Thymus (tissue), 11 donors: ENCODE data around the gene ASXL1. TPM values are rescaled to one million over a fixed set of nuclear protein-coding genes. Genes with fewer than 3 reads are reported as not detected.
A peak's percentile ranks its signal among the peaks of the same experiment; 100 is the strongest.
"Not testable (repeated sequence)": the region's sequence is repeated elsewhere in the genome, so short reads cannot be mapped to it uniquely, and the experiment has no call there.

Source experiments
- DNase-seq, 9 donors: peaks; one replicate each; pipeline ENCODE4 v3.0.0-alpha.2; 2013; ENCODE audit warnings: low spot score in 9 of 9, low read depth in 6 of 9, missing footprints in 1 of 9
- H3K27ac ChIP-seq, 2 donors: one replicate each; pipeline ENCODE4 v1.5.1; 2013; ENCODE audit warnings: control low read depth in 1 of 2, low read depth in 1 of 2, low read length in 1 of 2, mild to moderate bottlenecking in 1 of 2, moderate library complexity in 1 of 2
- H3K27me3 ChIP-seq, 2 donors: one replicate each; pipeline ENCODE4 v1.5.1; 2013; ENCODE audit warnings: low read length in 1 of 2; ENCODE audit not compliant: control insufficient read depth in 2 of 2, insufficient read depth in 1 of 2
- H3K36me3 ChIP-seq, 2 donors: one replicate each; pipeline ENCODE4 v1.5.1; 2013; ENCODE audit warnings: low read length in 1 of 2, mild to moderate bottlenecking in 1 of 2, moderate library complexity in 1 of 2; ENCODE audit not compliant: control insufficient read depth in 2 of 2, insufficient read depth in 2 of 2
- H3K4me1 ChIP-seq, 2 donors: one replicate each; pipeline ENCODE4 v1.5.1; 2013; ENCODE audit warnings: low read length in 2 of 2; ENCODE audit not compliant: control insufficient read depth in 2 of 2, insufficient read depth in 2 of 2
- H3K4me3 ChIP-seq, 2 donors: one replicate each; pipeline ENCODE4 v1.5.1; 2013; ENCODE audit warnings: low read length in 2 of 2, control low read depth in 1 of 2, mild to moderate bottlenecking in 1 of 2
- H3K9me3 ChIP-seq, 2 donors: one replicate each; pipeline ENCODE4 v1.5.1; 2013; ENCODE audit warnings: low read length in 1 of 2, mild to moderate bottlenecking in 1 of 2; ENCODE audit not compliant: control insufficient read depth in 2 of 2, insufficient read depth in 1 of 2
- WGBS: extraction: QIAGEN DNeasy Blood & Tissue Kit; methylation state at CpG from one replicate; pipeline ENCODE4 v1.1.7; 2013; 5-methylcytosine and 5-hydroxymethylcytosine counted together
- polyA plus RNA-seq: library from polyadenylated mRNA; stranded (reverse); fragments of 200-250 nt; gene quantifications from one replicate; pipeline ENCODE4 v1.2.3, GENCODE V29; 2013
- total RNA-seq: library from RNA; stranded (reverse); fragments of 120-200 nt; gene quantifications from one replicate; pipeline ENCODE4 v1.2.4, GENCODE V29; 2013
- donor health status: healthy.

ASXL1 gene
- total and polyA plus RNA-seq, 2 donors = 34.8 to 40.0 TPM

DNA sequence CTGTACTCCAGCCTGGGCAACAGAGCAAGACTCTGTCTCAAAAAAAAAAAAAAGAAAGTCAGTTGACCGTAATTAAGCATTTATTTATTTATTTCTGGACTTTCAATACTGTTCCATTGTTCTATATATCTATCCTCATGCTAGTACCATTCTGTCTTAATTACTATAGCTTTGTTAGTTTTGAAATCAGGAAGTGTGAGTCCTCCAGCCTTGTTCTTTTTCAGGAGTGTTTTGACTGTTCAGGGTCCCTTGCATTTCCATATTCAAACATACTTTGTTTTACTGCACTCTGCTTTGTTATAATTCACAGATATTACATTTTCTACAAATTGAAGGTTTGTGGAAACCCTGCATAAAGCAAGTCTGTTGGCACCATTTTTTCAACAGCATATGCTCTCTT is 36.7 kb upstream of the ASXL1 start:
- Histone ChIP-seq H3K4me3 (no peak overlapping the region), H3K27me3 (no peaks in the 10 kb centered on the region), H3K27ac (no peak overlapping the region), H3K4me1 (no peaks in the 10 kb centered on the region), H3K36me3 (peaks cover 9 to 19% of the 10 kb centered on the region in 2 donors), H3K9me3 (no peaks in the 10 kb centered on the region)
- WGBS = 96% methylated on average over 1 of the region's 1 CpG
- DNase-seq = peak in 2 of 9 donors; percentile 5 to 25

DNA sequence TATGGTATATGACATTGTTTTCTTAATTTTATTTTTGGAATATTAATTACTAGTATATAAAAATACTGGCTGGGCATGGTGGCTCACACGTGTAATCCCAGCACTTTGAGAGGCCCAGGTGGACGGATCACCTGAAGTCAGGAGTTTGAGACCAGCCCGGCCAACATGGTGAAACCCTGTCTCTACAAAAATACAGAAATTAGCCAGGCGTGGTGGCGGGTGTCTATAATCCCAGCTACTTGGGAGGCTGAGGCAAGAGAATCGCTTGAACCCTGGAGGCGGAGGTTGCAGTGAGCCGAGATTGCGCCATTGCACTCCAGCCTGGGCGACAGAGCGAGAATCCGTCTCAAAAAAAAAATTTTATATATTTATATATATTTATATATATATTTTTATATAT is 35.9 kb upstream of the ASXL1 start:
- H3K27me3 ChIP-seq = not testable (repeated sequence)
- WGBS = 98% methylated on average over 12 of the region's 12 CpGs

DNA sequence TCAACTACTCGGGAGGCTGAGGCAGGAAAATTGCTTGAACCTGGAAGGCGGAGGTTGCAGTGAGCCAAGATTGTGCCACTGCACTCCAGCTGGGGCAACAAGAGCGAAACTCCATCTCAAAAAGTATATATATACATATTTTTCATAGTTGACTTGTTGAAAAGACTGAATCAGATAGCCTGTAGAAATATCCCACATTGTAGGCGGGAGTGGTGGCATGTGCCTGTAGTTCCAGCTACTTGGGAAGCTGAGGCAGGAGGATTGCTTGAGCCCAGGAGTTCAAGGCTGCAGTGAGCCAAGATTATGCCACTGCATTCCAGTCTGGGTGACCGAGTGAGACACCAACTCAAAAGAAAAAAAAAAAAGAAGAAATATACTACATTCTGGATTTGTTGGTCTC is 34.4 kb upstream of the ASXL1 start:
- not testable (repeated sequence) for H3K36me3 ChIP-seq, H3K27ac ChIP-seq, H3K4me1 ChIP-seq, DNase-seq, H3K27me3 ChIP-seq, H3K9me3 ChIP-seq, H3K4me3 ChIP-seq
- WGBS = 96% methylated on average over 5 of the region's 5 CpGs

More for the DNA sequence above, 35.9 kb upstream of the ASXL1 start:
- H3K4me1 ChIP-seq, H3K27ac ChIP-seq, H3K4me3 ChIP-seq, H3K9me3 ChIP-seq, DNase-seq: not testable (repeated sequence)
- H3K36me3 ChIP-seq = peaks cover 1 to 15% of the 10 kb centered on the region in 2 donors

DNA sequence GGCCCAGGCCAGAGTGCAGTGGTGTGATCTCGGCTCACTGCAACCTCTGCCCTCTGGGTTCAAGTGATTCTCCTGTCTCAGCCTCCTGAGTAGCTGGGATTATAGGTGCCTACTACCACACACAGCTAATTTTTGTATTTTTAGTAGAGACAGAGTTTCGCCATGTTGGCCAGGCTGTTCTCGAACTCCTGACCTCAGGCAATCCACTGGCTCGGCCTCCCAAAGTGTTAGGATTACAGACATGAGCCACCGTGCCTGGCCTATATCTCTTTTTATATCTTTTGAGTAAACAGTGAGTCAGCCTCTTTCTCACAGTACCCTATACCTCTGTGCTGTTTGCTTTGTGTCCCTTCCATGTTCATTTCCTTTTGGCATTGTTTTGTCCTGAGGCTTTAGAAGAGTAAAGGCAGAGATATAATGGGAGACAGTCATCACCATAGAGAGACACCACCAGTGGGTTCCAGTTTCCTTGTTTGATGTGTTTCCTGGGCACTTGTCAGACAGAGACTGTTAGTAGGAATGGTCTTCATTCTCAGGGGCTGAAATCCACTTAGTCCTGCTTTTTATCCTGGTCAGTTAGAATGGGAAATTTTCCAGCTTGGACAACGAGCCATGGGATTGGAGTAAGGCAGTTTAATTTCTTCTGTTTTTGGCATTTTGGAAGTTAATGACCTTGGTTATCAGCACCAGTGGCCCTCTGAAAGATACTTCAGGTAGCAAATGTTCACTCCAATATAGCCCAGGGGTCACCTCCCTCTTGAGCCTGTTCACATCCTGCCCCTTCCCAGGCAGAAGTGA is 32.2 kb upstream of the ASXL1 start:
- Histone ChIP-seq H3K4me3 (no peak overlapping the region), H3K36me3 (peaks cover 15 to 19% of the 10 kb centered on the region in 2 donors), H3K27ac (no peak overlapping the region), H3K4me1 (no peaks in the 10 kb centered on the region), H3K27me3 (no peaks in the 10 kb centered on the region), H3K9me3 (no peaks in the 10 kb centered on the region)
- 91% methylated on average over 6 of the region's 6 CpGs for WGBS
- no peak for DNase-seq

DNA sequence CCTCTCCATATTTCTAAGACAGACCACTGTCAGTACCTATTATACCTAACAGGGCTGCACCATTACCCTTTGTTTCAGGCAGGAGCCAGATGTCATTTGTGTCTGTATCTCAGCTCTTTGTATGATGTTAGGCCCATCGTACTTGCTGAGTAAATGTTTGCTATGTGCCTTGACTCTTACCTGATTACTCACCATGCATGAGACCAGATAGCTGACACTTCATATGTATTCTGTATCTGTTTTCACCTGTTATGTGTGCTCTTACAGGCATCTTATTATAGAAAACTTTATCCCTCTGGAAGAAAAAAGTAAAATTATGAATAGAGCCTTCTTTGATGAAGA is 31.7 kb upstream of the ASXL1 start:
- Histone ChIP-seq H3K36me3 (peaks cover 20 to 25% of the 10 kb centered on the region in 2 donors), H3K4me1 (no peaks in the 10 kb centered on the region), H3K27ac (no peak overlapping the region), H3K4me3 (no peak overlapping the region), H3K9me3 (no peaks in the 10 kb centered on the region), H3K27me3 (no peaks in the 10 kb centered on the region)
- no peak for DNase-seq
- 97% methylated on average over 1 of the region's 1 CpG for WGBS

DNA sequence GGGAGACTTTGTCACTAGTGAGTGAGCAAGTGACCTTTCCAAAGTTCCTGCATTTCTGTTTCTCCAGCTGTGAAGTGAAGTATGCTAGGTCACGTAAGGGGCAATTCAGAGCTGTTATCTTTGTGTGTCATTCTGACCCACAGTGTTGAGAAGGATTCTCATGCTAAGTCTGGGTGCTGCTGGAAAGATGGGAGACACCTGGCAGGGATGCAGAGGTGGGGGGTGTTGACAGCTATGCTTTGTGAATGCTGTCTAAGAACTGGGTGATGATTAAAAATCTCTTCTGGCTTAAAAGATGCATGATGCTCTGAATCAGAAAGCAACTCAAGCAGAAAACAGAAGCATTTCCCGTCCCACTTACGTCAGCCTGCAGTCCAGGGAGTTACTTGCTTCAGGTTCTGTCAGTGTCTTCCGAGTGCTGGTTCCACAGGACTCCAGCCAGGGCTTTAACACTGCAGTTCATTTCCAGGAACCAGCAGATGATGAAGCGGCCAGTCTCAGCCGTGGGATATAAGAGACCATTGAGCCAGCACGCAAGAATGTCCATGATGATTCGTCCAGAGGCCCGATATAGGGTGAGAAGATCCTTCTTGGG is 30.9 kb upstream of the ASXL1 start:
- no peak for DNase-seq

DNA sequence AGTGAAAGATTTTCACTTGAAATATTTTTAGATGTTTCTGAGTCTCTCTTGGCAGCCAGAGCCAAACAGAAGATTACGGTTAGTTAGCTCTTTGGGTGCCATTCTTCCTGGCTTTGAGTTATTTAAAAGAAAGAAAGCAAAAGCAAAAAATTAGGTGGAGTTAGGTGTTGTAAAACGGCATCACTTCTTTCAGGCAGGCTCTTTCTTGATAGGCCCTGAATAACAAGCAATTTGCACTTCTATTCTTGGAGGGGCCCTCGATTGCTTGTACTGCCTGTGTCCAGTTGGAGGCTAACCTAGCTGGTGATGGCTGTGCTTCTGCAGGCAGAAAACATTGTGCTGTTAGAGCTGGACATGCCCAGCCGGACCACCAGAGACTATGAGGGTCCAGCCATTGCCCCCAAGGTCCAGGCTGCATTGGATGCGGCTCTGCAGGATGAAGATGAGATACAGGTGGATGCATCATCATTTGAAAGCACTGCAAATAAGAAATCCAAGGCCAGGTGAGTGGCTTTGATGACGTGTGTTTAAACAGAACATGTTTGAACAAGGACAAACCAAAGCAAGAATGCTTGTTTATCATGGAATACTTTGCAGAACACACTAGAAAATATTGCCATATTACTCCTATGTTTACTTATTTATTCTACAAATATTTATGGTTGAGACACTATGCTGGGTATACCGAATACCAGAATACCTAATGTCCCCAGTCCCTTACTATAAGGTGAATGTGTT is 28.1 kb upstream of the ASXL1 start:
- H3K9me3 ChIP-seq = no peaks in the 10 kb centered on the region
- no peak overlapping the region for H3K27ac ChIP-seq
- H3K4me3 ChIP-seq = no peak overlapping the region
- H3K4me1 ChIP-seq = no peaks in the 10 kb centered on the region
- H3K36me3 ChIP-seq = peaks cover 33 to 43% of the 10 kb centered on the region in 2 donors
- DNase-seq = no peak
- H3K27me3 ChIP-seq = no peaks in the 10 kb centered on the region
- WGBS = 96% methylated on average over 7 of the region's 7 CpGs

More for the DNA sequence above, 30.9 kb upstream of the ASXL1 start:
- H3K4me1 ChIP-seq = no peaks in the 10 kb centered on the region
- H3K27ac ChIP-seq = no peak overlapping the region
- no peaks in the 10 kb centered on the region for H3K27me3 ChIP-seq
- no peak overlapping the region for H3K4me3 ChIP-seq
- H3K36me3 ChIP-seq = peaks cover 26 to 31% of the 10 kb centered on the region in 2 donors
- WGBS = 96% methylated on average over 9 of the region's 9 CpGs
- no peaks in the 10 kb centered on the region for H3K9me3 ChIP-seq

DNA sequence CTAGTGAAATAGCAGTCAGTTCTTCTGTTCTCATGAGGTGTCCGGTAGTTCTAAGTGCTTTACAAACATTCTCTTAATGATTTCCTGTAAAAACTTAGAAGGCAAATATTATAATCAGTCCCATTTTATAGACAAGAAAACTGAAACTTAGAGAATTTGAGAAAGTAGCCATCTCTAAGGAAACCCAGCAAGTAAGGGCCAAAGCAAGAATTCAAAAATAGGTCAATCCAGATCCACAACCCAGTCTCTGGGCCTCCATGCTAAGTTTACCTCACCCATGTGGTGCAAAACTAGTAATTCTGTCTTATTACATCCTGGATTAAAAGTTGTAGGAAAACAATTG is 27.6 kb upstream of the ASXL1 start:
- H3K9me3 ChIP-seq = no peaks in the 10 kb centered on the region
- no peaks in the 10 kb centered on the region for H3K27me3 ChIP-seq
- 100% methylated on average over 1 of the region's 1 CpG for WGBS
- H3K4me1 ChIP-seq = no peaks in the 10 kb centered on the region
- no peak overlapping the region for H3K27ac ChIP-seq
- H3K36me3 ChIP-seq = peaks cover 33 to 43% of the 10 kb centered on the region in 2 donors
- no peak overlapping the region for H3K4me3 ChIP-seq
- DNase-seq = no peak

DNA sequence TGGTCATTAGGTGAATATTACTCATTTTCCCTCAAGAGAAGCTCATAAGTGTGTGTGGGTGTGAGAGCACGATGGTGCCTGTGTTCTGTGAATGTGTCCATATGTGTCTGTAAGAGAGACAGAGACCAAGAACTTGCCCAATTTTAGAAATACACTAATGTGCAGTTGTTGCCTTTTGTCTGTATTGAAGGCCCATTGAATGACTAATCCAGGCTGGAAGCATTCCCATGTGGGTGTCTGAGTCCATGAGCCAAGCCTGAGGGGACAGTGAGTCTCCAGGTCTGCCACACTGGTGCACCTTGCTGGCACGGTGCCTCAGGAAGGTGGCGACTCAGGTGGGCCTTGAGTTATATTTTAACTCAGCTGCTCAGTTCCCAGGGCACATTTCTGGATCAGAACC is 25.5 kb upstream of the ASXL1 start:
- no peak for DNase-seq
- Histone ChIP-seq H3K4me1 (peaks cover 0 to 2% of the 10 kb centered on the region in 2 donors), H3K27me3 (no peaks in the 10 kb centered on the region), H3K4me3 (no peak overlapping the region), H3K9me3 (no peaks in the 10 kb centered on the region), H3K36me3 (peaks cover 33 to 37% of the 10 kb centered on the region in 2 donors), H3K27ac (no peak overlapping the region)
- 94% methylated on average over 3 of the region's 3 CpGs for WGBS
